ENCODE measurements around the gene TPK1.

DNA sequence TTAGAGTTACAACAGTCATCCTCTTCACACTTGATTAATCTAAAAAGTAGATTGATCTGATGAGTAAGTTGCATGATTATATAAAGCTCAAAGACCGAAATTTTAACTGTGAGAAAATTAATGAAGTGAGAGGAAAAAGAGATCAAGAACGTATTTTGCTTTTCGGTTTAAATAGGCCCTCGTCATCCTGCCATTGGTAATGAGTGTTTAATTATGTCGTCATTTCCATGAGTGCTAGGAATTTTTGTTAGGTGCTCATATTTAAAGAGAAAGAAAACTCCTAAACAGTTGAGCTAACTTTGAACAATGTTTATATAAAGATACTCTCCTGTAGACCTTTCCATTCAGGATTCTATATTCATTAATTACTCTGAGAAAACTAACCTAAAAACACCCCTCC, 159.4 kb downstream of the TPK1 start:
- TF ChIP-seq, protein P1, sequence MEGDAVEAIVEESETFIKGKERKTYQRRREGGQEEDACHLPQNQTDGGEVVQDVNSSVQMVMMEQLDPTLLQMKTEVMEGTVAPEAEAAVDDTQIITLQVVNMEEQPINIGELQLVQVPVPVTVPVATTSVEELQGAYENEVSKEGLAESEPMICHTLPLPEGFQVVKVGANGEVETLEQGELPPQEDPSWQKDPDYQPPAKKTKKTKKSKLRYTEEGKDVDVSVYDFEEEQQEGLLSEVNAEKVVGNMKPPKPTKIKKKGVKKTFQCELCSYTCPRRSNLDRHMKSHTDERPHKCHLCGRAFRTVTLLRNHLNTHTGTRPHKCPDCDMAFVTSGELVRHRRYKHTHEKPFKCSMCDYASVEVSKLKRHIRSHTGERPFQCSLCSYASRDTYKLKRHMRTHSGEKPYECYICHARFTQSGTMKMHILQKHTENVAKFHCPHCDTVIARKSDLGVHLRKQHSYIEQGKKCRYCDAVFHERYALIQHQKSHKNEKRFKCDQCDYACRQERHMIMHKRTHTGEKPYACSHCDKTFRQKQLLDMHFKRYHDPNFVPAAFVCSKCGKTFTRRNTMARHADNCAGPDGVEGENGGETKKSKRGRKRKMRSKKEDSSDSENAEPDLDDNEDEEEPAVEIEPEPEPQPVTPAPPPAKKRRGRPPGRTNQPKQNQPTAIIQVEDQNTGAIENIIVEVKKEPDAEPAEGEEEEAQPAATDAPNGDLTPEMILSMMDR (IDR thresholded peaks at IDR 0.05) = no peak
- no peak for TF ChIP-seq POLR2A (IDR thresholded peaks at IDR 0.05)
- TF ChIP-seq EP300 (IDR thresholded peaks at IDR 0.05) = no peak
- TF ChIP-seq POLR2AphosphoS5 (IDR thresholded peaks at IDR 0.05) = no peak
